ENCODE data around the gene PPP2R2C. TPM values are rescaled to one million over a fixed set of nuclear protein-coding genes. Genes with fewer than 3 reads are reported as not detected.

The PPP2R2C gene
- 10.1 TPM for total RNA-seq

DNA sequence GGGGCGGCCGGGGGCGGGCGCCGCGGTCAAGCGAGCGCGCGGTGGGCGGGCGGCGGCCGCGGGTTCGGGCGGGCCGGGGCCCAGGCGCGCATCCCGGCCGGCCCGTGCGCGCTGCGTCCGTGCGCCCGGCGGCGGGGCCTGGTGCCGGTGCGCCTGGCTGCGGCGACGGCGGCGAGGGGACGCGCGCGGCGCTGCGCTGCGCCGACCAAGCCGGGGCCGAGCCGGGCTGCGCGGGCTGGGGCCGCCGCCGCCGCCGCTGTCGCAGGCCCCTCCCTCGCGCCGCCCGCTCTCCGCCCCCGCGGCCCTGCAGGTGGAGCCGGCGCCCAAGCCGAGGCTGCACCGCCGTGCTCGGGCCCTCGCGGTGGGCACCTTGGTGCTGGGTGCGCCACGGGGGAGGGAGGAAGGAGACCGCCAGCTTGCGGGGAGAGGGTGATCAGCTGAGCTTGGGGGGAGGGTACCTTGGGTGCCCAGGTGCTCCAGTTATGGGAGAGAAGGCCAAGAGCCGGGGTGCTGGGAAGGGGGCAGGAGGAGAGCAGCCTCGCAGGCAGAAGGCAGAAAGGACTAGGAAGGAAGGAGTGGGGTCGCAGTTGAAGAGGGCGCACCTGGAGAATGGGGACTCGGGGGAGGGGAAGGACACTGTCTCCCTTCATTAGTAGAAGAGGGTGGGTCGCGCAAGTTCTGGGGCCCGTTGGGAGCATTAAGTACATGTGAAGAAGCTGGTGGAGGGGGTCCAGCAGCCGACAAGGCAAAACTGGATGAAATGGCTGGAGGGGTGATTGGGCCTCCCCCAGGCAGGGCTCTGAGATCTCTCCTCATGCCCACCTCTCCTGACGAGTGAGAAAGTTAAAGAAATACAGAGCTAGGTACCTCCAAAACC lies at the start of gene PPP2R2C:
PPP2R2C (minus strand) TSS at position 228 of the 877 bp plus-strand sequence. CDS start 385 bp downstream, outside the sequence.

Other genes with a start within 250 kb of the PPP2R2C start
- 33.5 TPM for gene WFS1, start 202.8 kb downstream of the PPP2R2C start, total RNA-seq
- 13.1 TPM for gene MAN2B2, start 102.6 kb upstream of the PPP2R2C start, total RNA-seq
- 164 TPM for gene MRFAP1, start 168.1 kb upstream of the PPP2R2C start, total RNA-seq
- gene S100P, start 221.3 kb upstream of the PPP2R2C start, total RNA-seq = 0.27 TPM
- gene MRFAP1L1, start 237.3 kb upstream of the PPP2R2C start, total RNA-seq = 115 TPM
- gene BLOC1S4, start 243.6 kb upstream of the PPP2R2C start, total RNA-seq = 11.9 TPM